Measurements from ENCODE around the gene CPOX. TPM values are rescaled to one million over a fixed set of nuclear protein-coding genes. Genes with fewer than 3 reads are reported as not detected.

Gene CPOX
- total RNA-seq, 6 donors from 2014 or later = 13.4 to 44.0 (median 23.6) TPM

DNA sequence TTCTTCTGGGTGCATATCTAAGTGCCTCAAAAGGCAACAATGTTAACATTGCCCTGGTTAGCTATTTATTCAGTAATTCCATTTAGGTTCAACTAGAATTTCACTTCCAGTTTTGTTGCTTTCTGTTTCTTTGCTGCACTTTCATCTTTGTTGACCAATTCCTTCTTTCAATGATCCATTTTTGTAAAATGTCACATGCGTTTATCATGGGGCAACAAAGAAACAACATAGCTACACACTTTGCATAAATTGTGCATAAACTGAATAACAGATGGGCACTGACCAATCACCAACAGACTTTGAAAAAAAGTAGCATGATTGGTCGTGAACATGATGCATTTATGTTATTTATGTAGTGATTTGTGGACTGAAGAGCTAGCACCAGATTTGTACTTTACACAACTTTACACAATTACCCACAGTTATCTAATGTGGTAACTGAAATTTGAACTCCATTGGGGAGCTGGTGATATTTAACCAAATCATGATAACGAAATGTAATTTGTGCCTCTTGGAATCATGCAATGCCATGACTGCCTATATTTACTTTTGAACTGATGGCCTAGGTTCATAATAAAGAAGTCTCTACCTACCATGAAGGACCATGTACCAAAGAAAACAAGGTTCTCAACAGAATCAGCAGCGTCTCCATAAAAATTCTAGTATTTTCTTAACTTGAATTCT lies 7.1 kb upstream of the CPOX start:
- no peak for DNase-seq
- Histone ChIP-seq H3K36me3 (no peaks in the 10 kb centered on the region), H3K27me3 (no peaks in the 10 kb centered on the region), H3K4me3 (no peak overlapping the region), H3K4me1 (peaks cover 0 to 9% (median 0%) of the 10 kb centered on the region in 4 donors), H3K9me3 (no peaks in the 10 kb centered on the region), H3K27ac (no peak overlapping the region)
- no peak for ATAC-seq (ENCODE audit: low FRiP score in 2 of 2)
- TF ChIP-seq, protein P1, sequence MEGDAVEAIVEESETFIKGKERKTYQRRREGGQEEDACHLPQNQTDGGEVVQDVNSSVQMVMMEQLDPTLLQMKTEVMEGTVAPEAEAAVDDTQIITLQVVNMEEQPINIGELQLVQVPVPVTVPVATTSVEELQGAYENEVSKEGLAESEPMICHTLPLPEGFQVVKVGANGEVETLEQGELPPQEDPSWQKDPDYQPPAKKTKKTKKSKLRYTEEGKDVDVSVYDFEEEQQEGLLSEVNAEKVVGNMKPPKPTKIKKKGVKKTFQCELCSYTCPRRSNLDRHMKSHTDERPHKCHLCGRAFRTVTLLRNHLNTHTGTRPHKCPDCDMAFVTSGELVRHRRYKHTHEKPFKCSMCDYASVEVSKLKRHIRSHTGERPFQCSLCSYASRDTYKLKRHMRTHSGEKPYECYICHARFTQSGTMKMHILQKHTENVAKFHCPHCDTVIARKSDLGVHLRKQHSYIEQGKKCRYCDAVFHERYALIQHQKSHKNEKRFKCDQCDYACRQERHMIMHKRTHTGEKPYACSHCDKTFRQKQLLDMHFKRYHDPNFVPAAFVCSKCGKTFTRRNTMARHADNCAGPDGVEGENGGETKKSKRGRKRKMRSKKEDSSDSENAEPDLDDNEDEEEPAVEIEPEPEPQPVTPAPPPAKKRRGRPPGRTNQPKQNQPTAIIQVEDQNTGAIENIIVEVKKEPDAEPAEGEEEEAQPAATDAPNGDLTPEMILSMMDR (IDR thresholded peaks at IDR 0.05) = no peak
- no peak for TF ChIP-seq EP300 (IDR thresholded peaks at IDR 0.05)
- no peak for TF ChIP-seq POLR2AphosphoS5 (IDR thresholded peaks at IDR 0.05)
- no peak for TF ChIP-seq POLR2A (IDR thresholded peaks at IDR 0.05)
- WGBS, 2 donors = 84 to 88% methylated on average over 4 of the region's 4 CpGs

DNA sequence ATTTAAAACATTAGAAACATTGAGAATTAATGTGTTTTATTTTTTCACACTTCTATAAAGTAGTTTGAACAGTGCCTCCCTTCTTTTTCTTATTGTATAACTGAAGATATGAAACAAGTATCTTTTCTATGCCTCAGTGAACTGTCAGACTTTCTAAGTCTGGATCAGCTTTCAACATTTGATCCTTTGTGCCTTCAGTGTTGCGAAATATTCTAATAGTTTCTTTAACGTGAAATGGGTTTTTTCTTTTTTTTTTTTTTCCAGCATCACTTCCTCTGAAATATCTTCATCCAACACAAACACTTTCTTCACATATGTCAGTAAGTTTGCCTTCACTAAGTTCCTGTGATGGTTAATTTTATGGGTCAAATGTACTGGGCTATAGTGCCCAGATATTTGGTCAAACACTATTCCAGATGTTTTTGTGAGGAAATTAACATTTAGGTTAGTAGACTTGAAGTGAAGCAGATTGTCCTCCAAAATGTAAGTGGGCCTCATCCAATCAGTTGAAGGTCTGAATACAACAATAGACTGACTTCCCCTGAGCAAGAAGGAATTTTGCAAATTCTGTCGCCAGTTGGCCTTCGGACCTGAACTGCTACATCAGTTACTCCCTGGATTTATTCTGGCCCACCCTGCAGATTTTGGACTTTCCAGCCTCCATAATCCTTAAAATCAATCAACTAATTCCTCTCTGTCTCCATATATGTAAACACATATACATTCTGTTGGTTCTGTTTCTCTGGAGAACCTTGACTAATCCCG lies 6.4 kb upstream of the CPOX start:
- TF ChIP-seq EP300 (IDR thresholded peaks at IDR 0.05) = no peak
- ATAC-seq (ENCODE audit: low FRiP score in 2 of 2) = no peak
- H3K27ac ChIP-seq = no peak overlapping the region
- no peaks in the 10 kb centered on the region for H3K27me3 ChIP-seq
- 70 to 71% methylated on average over 5 of the region's 5 CpGs for WGBS, 2 donors
- H3K4me3 ChIP-seq = no peak overlapping the region
- H3K9me3 ChIP-seq = no peaks in the 10 kb centered on the region
- no peak for DNase-seq
- no peaks in the 10 kb centered on the region for H3K36me3 ChIP-seq
- peaks cover 0 to 9% (median 0%) of the 10 kb centered on the region in 4 donors for H3K4me1 ChIP-seq

DNA sequence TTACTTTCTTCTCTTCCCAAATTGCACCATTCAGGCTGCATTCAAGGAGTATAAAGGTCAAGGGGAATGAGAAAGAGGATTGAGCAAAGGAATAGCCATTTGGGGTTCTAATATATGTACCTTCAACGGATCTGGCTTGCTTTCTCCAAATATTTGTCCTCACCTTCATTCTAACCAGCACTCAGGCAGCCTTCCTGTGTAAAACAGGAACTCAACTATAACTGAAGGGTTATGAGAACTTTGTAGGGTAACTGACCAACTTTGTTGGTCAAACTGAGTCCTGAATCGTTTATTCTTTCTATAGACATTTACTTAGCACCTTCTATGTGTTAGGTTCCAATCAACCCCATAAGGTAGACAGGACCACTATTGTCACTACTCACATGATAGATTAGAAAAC lies 5.1 kb upstream of the CPOX start:
- ATAC-seq (ENCODE audit: low FRiP score in 2 of 2) = no peak

DNA sequence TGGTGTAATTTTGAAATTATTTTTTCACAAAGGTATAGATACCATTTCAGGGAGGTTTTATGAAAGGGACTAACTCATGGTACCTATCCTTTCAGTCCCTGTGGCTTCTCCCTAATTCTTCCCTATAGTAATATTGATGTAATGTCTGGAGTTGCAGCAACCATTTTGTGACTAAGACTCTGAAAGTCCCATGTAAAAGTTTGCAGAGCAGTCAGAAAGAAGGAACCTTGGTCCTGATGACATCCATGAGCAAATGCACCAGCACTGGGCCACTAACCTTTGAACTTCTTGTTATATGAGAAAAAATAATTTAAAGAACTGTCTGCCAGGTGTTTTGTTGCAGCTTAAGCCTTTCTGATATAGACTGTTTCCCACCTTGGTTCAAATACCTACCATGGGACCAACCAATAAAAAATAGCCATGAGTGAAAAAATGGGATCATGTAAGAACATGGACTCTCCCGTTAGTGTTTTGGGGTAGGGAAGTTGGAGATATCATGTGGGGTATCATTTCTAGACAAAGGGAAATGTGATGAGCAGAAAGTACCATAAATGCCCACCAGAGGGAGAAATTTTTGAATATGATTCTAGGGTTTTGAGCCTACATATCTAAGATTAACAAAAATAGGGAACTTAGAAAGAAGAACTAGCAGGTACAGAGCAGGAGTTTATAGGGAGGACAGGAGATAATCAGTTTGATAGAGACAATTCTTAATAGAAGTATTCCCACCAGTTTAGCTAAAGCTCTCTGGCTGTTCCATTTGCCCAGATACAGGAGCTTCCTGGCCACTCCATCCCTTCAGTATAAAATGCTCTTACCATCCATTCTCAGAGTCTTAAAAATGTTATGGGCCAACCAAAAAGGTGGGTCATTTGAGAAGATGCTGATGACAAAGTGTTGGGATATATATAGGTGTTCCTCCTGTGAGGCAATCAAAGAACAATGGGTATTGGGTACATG lies 3.4 kb upstream of the CPOX start:
- ATAC-seq (ENCODE audit: low FRiP score in 2 of 2) (no peak), DNase-seq (no peak)
- no peaks in the 10 kb centered on the region for H3K9me3 ChIP-seq
- H3K36me3 ChIP-seq = no peaks in the 10 kb centered on the region
- no peak overlapping the region for H3K27ac ChIP-seq
- TF ChIP-seq, protein P1 (IDR thresholded peaks at IDR 0.05) = peak; percentile 36 to 82 (median 68)
- no peak for TF ChIP-seq POLR2AphosphoS5 (IDR thresholded peaks at IDR 0.05)
- no peak overlapping the region for H3K4me3 ChIP-seq
- peaks cover 8 to 20% (median 11%) of the 10 kb centered on the region in 4 donors for H3K4me1 ChIP-seq
- no peaks in the 10 kb centered on the region for H3K27me3 ChIP-seq
- 12 to 13% methylated on average over 1 of the region's 1 CpG for WGBS, 2 donors

More for the DNA sequence above, 5.1 kb upstream of the CPOX start:
- peaks cover 0 to 9% (median 0%) of the 10 kb centered on the region in 4 donors for H3K4me1 ChIP-seq
- H3K4me3 ChIP-seq = no peak overlapping the region
- H3K36me3 ChIP-seq = no peaks in the 10 kb centered on the region
- H3K27me3 ChIP-seq = no peaks in the 10 kb centered on the region
- TF ChIP-seq, protein P1 (IDR thresholded peaks at IDR 0.05) = no peak
- TF ChIP-seq EP300 (IDR thresholded peaks at IDR 0.05) (no peak), POLR2A (IDR thresholded peaks at IDR 0.05) (no peak), POLR2AphosphoS5 (IDR thresholded peaks at IDR 0.05) (no peak)
- no peak for DNase-seq
- 51 to 59% methylated on average over 2 of the region's 2 CpGs for WGBS, 2 donors
- no peaks in the 10 kb centered on the region for H3K9me3 ChIP-seq
- H3K27ac ChIP-seq = peak overlapping the region in 1 of 4 donors; percentile 9

DNA sequence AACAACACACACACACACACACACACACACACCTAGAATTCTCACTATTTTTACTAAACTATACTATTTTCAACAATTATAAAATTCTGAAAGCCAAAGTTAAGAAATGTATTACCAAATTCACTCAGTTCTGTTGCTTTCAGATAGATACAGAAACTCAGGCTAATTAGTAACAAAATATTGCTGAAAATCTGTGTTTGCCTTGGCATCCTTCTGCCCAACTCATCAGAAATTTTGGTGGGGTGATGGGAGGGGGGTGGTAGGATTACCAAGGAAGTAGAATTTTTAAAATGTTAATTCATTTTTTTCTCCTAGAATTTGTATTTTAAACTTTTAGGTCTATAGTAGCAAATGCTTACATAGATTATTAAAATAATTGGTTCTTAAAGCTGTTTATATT lies 2.7 kb upstream of the CPOX start:
- Histone ChIP-seq H3K9me3 (no peaks in the 10 kb centered on the region), H3K27ac (no peak overlapping the region), H3K27me3 (no peaks in the 10 kb centered on the region), H3K36me3 (no peaks in the 10 kb centered on the region), H3K4me3 (no peak overlapping the region), H3K4me1 (peaks cover 12 to 20% (median 14%) of the 10 kb centered on the region in 4 donors)
- no peak for TF ChIP-seq EP300 (IDR thresholded peaks at IDR 0.05)
- ATAC-seq (ENCODE audit: low FRiP score in 2 of 2) = no peak
- no peak for DNase-seq
